Subcutaneous adipose tissue (tissue), 4 donors: ENCODE results near the gene NPHP4. TPM values are rescaled to one million over a fixed set of nuclear protein-coding genes. Genes with fewer than 3 reads are reported as not detected.

Source experiments
- CTCF ChIP-seq: fragments of 450-650 bp; IDR thresholded peaks from one replicate; pipeline ENCODE4 v1.5.1; 2016; ENCODE audit warnings: low read depth, mild to moderate bottlenecking, control low read depth, antibody characterized with exemption, moderate library complexity
- total RNA-seq, 4 donors: library from RNA; depleted of rRNA; stranded (reverse); fragments of >200 nt; gene quantifications; one replicate each; pipeline ENCODE4 v1.1.0, GENCODE V29; 2016

Gene NPHP4
- total RNA-seq, 4 donors from 2014 or later, result 7.3 to 11.9 (median 9.5) TPM

- no peak for TF ChIP-seq CTCF
Observed at GRCh38 chr1:5911871-5912271, 80.4 kb downstream of the NPHP4 start.

GRCh38 chr1:5911157-5911556, 81.1 kb downstream of the NPHP4 start:
- TF ChIP-seq CTCF, result no peak

- no peak for TF ChIP-seq CTCF
Observed at GRCh38 chr1:5910666-5911065, 81.6 kb downstream of the NPHP4 start.

GRCh38 chr1:5910276-5910620, 82.0 kb downstream of the NPHP4 start:
- no peak for TF ChIP-seq CTCF

GRCh38 chr1:5909576-5910275, 82.5 kb downstream of the NPHP4 start:
- no peak for TF ChIP-seq CTCF

GRCh38 chr1:5908461-5909375, 83.5 kb downstream of the NPHP4 start:
- TF ChIP-seq CTCF, result no peak

- TF ChIP-seq CTCF, result no peak
Observed at GRCh38 chr1:5907966-5908365, 84.3 kb downstream of the NPHP4 start.
